ENCODE results near the gene HS6ST2.

DNA sequence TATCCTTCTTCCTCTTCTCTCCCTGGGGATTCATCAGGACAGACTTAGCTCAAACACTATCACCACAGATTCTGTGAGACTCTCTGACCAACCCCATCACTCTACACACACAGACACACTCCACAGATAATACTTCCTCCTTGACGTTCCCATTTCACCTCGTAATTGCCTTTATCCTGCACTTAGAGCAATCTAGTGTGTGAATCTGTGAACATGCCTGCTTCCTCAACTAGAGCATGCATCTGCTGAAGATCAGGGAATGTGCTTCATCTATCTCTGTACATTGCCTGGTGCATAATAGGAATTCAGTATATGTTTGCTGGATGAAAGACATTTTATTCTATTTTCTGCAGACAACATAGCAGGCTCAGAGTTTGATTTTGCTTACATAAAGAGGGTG lies 25.1 kb upstream of the HS6ST2 start:
- TF ChIP-seq, protein P1, sequence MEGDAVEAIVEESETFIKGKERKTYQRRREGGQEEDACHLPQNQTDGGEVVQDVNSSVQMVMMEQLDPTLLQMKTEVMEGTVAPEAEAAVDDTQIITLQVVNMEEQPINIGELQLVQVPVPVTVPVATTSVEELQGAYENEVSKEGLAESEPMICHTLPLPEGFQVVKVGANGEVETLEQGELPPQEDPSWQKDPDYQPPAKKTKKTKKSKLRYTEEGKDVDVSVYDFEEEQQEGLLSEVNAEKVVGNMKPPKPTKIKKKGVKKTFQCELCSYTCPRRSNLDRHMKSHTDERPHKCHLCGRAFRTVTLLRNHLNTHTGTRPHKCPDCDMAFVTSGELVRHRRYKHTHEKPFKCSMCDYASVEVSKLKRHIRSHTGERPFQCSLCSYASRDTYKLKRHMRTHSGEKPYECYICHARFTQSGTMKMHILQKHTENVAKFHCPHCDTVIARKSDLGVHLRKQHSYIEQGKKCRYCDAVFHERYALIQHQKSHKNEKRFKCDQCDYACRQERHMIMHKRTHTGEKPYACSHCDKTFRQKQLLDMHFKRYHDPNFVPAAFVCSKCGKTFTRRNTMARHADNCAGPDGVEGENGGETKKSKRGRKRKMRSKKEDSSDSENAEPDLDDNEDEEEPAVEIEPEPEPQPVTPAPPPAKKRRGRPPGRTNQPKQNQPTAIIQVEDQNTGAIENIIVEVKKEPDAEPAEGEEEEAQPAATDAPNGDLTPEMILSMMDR (conservative IDR thresholded peaks at IDR 0.05): no peak
- TF ChIP-seq ZFX (IDR thresholded peaks at IDR 0.05): no peak
